HG03045 (cell line): Measurements from ENCODE around the gene CNNM1.

Experiments used
- ATAC-seq: cut with Tn5 transposase; IDR thresholded peaks from one replicate; pipeline ENCODE4 v1.9.1; 2021; ENCODE audit warnings: mild to moderate bottlenecking, moderate library complexity; ENCODE audit not compliant: unreplicated experiment

Gene CNNM1

GRCh38 chr10:99443500-99443899 lies 114.3 kb downstream of the CNNM1 start:
- no peak for ATAC-seq
